PC-3 (cell line): Measurements from ENCODE around the gene COX4I1. TPM values are rescaled to one million over a fixed set of nuclear protein-coding genes. Genes with fewer than 3 reads are reported as not detected.

Experiments used
- ATAC-seq: fragments of 200-7000 bp; cut with Tn5 transposase; 2 replicates; pipeline ENCODE4 v1.9.1; 2020; ENCODE audit warnings: mild to moderate bottlenecking, moderate library complexity
- BruUV-seq: library from RNA; stranded (reverse); fragments of 400-500 nt; replicated peaks from 2 replicates; lab custom pipeline; 2021; lab: Mats Ljungman, UMichigan
- CTCF ChIA-PET: fragments of 300-600 bp; sonication (Branson Sonifier 250); formaldehyde crosslinking; loops from one replicate; lab custom pipeline; 2022; ENCODE audit warnings: antibody characterized with exemption; lab: Charles Lee
- POLR2A ChIA-PET: fragments of 300-600 bp; sonication (Branson Sonifier 250); formaldehyde crosslinking; loops from one replicate; lab custom pipeline; 2022; ENCODE audit warnings: antibody characterized with exemption; ENCODE audit not compliant: unreplicated experiment; lab: Charles Lee
- DNase-seq: peaks from one replicate; pipeline ENCODE4 v3.0.0-alpha.2; 2015
- H2AFZ ChIP-seq: fragments of 300-600 bp; sonication (generic); 2 replicates; pipeline ENCODE4 v1.6.0; 2016; ENCODE audit warnings: antibody characterized with exemption, low read length
- H3F3A ChIP-seq: fragments of 300-600 bp; sonication (generic); one replicate; pipeline ENCODE4 v1.6.0; 2017; ENCODE audit warnings: antibody characterized with exemption, low read length, control low read depth, mild to moderate bottlenecking; ENCODE audit not compliant: unreplicated experiment
- H3K27ac ChIP-seq: fragments of 300-600 bp; sonication (generic); 2 replicates; pipeline ENCODE4 v1.5.1; 2016; ENCODE audit warnings: mild to moderate bottlenecking, low read length
- H3K27me3 ChIP-seq: fragments of 300-600 bp; sonication (generic); 2 replicates; pipeline ENCODE4 v1.6.1; 2016; ENCODE audit warnings: low read length, mixed read lengths
- H3K36me3 ChIP-seq: fragments of 300-600 bp; sonication (generic); 2 replicates; pipeline ENCODE4 v1.6.1; 2016; ENCODE audit warnings: low read depth, mixed run types, low read length, mixed read lengths
- H3K4me1 ChIP-seq: fragments of 300-600 bp; sonication (generic); 2 replicates; pipeline ENCODE4 v1.5.1; 2016; ENCODE audit warnings: low read length; ENCODE audit not compliant: insufficient read depth
- H3K4me2 ChIP-seq: fragments of 300-600 bp; sonication (generic); 2 replicates; pipeline ENCODE4 v1.6.0; 2016; ENCODE audit warnings: low read length
- H3K4me3 ChIP-seq: fragments of 300-600 bp; sonication (generic); 2 replicates; pipeline ENCODE4 v1.5.1; 2016; ENCODE audit warnings: mild to moderate bottlenecking, low read length, mixed read lengths
- H3K79me2 ChIP-seq: fragments of 300-600 bp; sonication (generic); 2 replicates; pipeline ENCODE4 v1.6.1; 2017; ENCODE audit warnings: low read length, mixed read lengths
- H3K9ac ChIP-seq: fragments of 300-600 bp; sonication (generic); 2 replicates; pipeline ENCODE4 v1.6.0; 2016; ENCODE audit warnings: mild to moderate bottlenecking, low read length
- H3K9me2 ChIP-seq: fragments of 300-600 bp; sonication (generic); replicated peaks from 2 replicates; pipeline ENCODE4 v1.6.1; 2016; ENCODE audit warnings: mixed run types, low read length, mixed read lengths
- H3K9me3 ChIP-seq: fragments of 300-600 bp; sonication (generic); 2 replicates; pipeline ENCODE4 v1.6.1; 2016; ENCODE audit warnings: low read length, mixed read lengths
- H4K20me1 ChIP-seq: fragments of 300-600 bp; sonication (generic); 2 replicates; pipeline ENCODE4 v1.6.1; 2016; ENCODE audit warnings: low read length, mixed read lengths
- CTCF ChIP-seq: fragments of 300-600 bp; sonication (generic); conservative IDR thresholded peaks from 2 replicates; pipeline ENCODE4 v1.5.1; 2017; ENCODE audit warnings: antibody characterized with exemption, low read depth, mild to moderate bottlenecking, low read length
- EZH2 ChIP-seq: fragments of 300-600 bp; sonication (generic); IDR thresholded peaks from one replicate; pipeline ENCODE4 v1.6.1; 2017; ENCODE audit warnings: antibody characterized with exemption, mild to moderate bottlenecking, low read length; ENCODE audit not compliant: unreplicated experiment
- EZH2phosphoT487 ChIP-seq: fragments of 300-600 bp; sonication (generic); IDR thresholded peaks from 2 replicates; pipeline ENCODE4 v1.6.1; 2018; ENCODE audit warnings: mild to moderate bottlenecking, antibody characterized with exemption, low read length, borderline replicate concordance
- intact Hi-C: fragments of 100-400 bp; cut with micrococcal nuclease; formaldehyde crosslinking; loops from 2 replicates; pipeline ENCODE4 v1.9.0; 2023
- total RNA-seq: library from RNA; depleted of rRNA; stranded (reverse); fragments of >200 nt; gene quantifications from 2 replicates; pipeline ENCODE4 v1.2.3, GENCODE V29; 2014

The COX4I1 gene
- total RNA-seq, 1 experiment from 2014 or later = 598 TPM

GRCh38 chr16:85794696-85795095, 4.8 kb upstream of the COX4I1 start:
- intact Hi-C loops = no loop called here
- no peak for TF ChIP-seq CTCF
- no peak for TF ChIP-seq EZH2phosphoT487
- TF ChIP-seq EZH2 = no peak
- Histone ChIP-seq H3K79me2 (peaks cover 97% of the 10 kb centered on the region), H3K27me3 (no peaks in the 10 kb centered on the region), H3K4me1 (peaks cover 6% of the 10 kb centered on the region; the same call in 1 of the 2 replicates), H3K9me2 (no peaks in the 10 kb centered on the region), H3K4me3 (no peak overlapping the region), H3K4me2 (no peak overlapping the region), H4K20me1 (peaks cover 22% of the 10 kb centered on the region; the same call in 1 of the 2 replicates), H3K9me3 (no peaks in the 10 kb centered on the region), H3F3A (no peaks in the 10 kb centered on the region), H2AFZ (no peak overlapping the region), H3K27ac (no peak overlapping the region), H3K9ac (no peak overlapping the region), H3K36me3 (peaks cover 6% of the 10 kb centered on the region; the same call in 1 of the 2 replicates)
- ATAC-seq (no peak), DNase-seq (no peak)
- BruUV-seq = no TSS peak
- POLR2A ChIA-PET = no interaction called here
- CTCF ChIA-PET = no interaction called here

GRCh38 chr16:85796152-85796551, 3.3 kb upstream of the COX4I1 start:
- POLR2A ChIA-PET = no interaction called here
- DNase-seq = no peak

More at GRCh38 chr16:85796152-85796551, 3.3 kb upstream of the COX4I1 start:
- Histone ChIP-seq H3K27me3 (no peaks in the 10 kb centered on the region), H3K4me3 (no peak overlapping the region), H3K36me3 (peaks cover 8% of the 10 kb centered on the region; the same call in 1 of the 2 replicates), H3K27ac (no peak overlapping the region), H3K9me3 (no peaks in the 10 kb centered on the region), H3K79me2 (peaks cover 99% of the 10 kb centered on the region), H3F3A (no peaks in the 10 kb centered on the region), H2AFZ (no peak overlapping the region), H3K4me1 (peaks cover 11% of the 10 kb centered on the region), H3K4me2 (no peak overlapping the region), H3K9me2 (no peaks in the 10 kb centered on the region), H3K9ac (no peak overlapping the region), H4K20me1 (peaks cover 30% of the 10 kb centered on the region)
- no TSS peak for BruUV-seq
- TF ChIP-seq EZH2 (no peak), CTCF (no peak)
- no peak for ATAC-seq
- intact Hi-C loops = no loop called here
- CTCF ChIA-PET = no interaction called here
